ENCODE measurements around the gene CDON. TPM values are rescaled to one million over a fixed set of nuclear protein-coding genes. Genes with fewer than 3 reads are reported as not detected.

Gene CDON
- total RNA-seq, 4 donors from 2014 or later, result 1.0 to 2.0 (median 1.8) TPM

DNA sequence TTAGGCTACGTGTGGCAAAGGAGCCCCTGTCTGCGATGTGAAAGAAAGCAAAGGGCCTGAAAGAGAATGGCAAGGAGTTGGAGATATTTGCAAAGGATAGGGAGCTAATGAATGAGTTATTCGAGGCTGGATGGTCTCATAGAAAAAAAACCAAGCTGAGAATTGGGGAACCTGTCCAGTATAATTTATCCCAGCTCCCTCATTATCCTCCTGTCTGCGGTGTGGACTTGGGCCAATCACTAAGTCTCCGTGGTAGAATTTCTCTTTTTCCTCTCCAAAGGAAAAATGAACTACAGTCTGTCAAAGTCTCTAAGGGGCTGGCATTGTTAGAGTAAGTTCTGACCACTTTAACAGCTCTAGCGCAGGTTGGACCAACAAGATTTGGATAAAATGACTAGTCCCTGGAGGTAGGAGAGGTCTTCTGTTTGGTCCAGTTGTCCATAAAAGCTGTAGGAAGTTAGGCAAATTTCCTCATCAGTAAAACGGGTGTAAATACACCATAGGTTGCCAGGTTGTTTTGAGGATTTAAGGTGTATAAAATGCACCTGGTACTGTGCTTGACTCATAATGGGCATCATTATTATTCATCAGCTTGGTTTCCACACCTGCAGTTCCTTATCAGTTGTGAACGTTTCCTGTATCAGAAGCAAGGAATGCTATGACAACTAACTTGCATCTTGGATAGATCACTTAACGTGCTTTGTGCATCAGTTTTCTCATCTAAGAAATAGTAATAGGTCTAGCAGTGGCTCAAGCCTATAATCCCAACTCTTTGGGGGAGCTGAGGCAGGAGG is 10.3 kb upstream of the CDON start:
- Histone ChIP-seq H3K4me1 (no peaks in the 10 kb centered on the region), H3K9me3 (no peaks in the 10 kb centered on the region), H3K27ac (no peak overlapping the region), H3K36me3 (no peaks in the 10 kb centered on the region), H3K27me3 (no peaks in the 10 kb centered on the region), H3K4me3 (no peak overlapping the region)
- in situ Hi-C loops (cut with MboI; ENCODE audit: low sequenced_read_pairs in 4 of 4), result no loop called here
- ATAC-seq (no peak), DNase-seq (no peak)
- TF ChIP-seq, protein P1, sequence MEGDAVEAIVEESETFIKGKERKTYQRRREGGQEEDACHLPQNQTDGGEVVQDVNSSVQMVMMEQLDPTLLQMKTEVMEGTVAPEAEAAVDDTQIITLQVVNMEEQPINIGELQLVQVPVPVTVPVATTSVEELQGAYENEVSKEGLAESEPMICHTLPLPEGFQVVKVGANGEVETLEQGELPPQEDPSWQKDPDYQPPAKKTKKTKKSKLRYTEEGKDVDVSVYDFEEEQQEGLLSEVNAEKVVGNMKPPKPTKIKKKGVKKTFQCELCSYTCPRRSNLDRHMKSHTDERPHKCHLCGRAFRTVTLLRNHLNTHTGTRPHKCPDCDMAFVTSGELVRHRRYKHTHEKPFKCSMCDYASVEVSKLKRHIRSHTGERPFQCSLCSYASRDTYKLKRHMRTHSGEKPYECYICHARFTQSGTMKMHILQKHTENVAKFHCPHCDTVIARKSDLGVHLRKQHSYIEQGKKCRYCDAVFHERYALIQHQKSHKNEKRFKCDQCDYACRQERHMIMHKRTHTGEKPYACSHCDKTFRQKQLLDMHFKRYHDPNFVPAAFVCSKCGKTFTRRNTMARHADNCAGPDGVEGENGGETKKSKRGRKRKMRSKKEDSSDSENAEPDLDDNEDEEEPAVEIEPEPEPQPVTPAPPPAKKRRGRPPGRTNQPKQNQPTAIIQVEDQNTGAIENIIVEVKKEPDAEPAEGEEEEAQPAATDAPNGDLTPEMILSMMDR (IDR thresholded peaks at IDR 0.05 in 4 of 5, conservative IDR thresholded peaks at IDR 0.05 in 1 of 5), result no peak
- no peak for TF ChIP-seq POLR2A (IDR thresholded peaks at IDR 0.05)
- intact Hi-C loops (cut with DNase I; ENCODE audit: low total_unique reads), result no loop called here

GRCh38 chr11:126072141-126072741 is 9.6 kb upstream of the CDON start:
- Histone ChIP-seq H3K4me1 (no peaks in the 10 kb centered on the region), H3K36me3 (no peaks in the 10 kb centered on the region), H3K27ac (no peak overlapping the region), H3K4me3 (no peak overlapping the region), H3K27me3 (no peaks in the 10 kb centered on the region), H3K9me3 (no peaks in the 10 kb centered on the region)
- ATAC-seq (no peak), DNase-seq (no peak)
- TF ChIP-seq POLR2A (IDR thresholded peaks at IDR 0.05), result no peak
- TF ChIP-seq, protein P1 (IDR thresholded peaks at IDR 0.05 in 4 of 5, conservative IDR thresholded peaks at IDR 0.05 in 1 of 5), result no peak
- in situ Hi-C loops (cut with MboI; ENCODE audit: low sequenced_read_pairs in 4 of 4) (no loop called here), intact Hi-C loops (cut with DNase I; ENCODE audit: low total_unique reads) (no loop called here)

DNA sequence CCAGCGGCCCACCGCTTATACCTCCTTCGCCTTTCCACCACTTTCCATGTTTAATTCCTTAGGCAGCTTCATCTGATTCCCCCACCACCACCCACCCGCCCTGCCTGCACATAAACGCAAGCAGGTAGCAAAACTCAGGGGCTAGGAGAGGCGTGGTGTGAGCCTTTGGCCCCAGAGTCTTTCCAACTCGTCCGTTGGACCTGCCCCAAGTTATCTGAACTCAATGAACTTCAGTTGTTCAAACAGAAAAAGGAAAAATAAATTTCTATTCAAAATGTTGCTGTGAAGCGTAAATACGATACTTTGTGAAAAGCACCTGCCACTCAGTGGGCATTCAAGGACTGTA is 814 bp upstream of the CDON start:
- peak overlapping the region in 1 of 4 donors; percentile 34 for H3K27ac ChIP-seq
- no peak for ATAC-seq
- in situ Hi-C loops (cut with MboI; ENCODE audit: low sequenced_read_pairs in 4 of 4) (loop anchor here in 1 of 4 donors (10.0 kb wide), 1 partner anchor 131 kb away; no protein-coding TSS in a partner anchor), intact Hi-C loops (cut with DNase I; ENCODE audit: low total_unique reads) (loop anchor here (1.0 to 5.0 kb wide), 5 partner anchors 50 to 205 kb away; partner anchors contain the start of genes FAM118B, FOXRED1, HYLS1 and RPUSD4)
- no peaks in the 10 kb centered on the region for H3K36me3 ChIP-seq
- H3K9me3 ChIP-seq, result no peaks in the 10 kb centered on the region
- H3K4me1 ChIP-seq, result peaks cover 9 to 11% of the 10 kb centered on the region in 2 donors
- H3K4me3 ChIP-seq, result peak overlapping the region; percentile 65 to 84 (median 74)
- DNase-seq, result no peak
- TF ChIP-seq, protein P1 (IDR thresholded peaks at IDR 0.05 in 4 of 5, conservative IDR thresholded peaks at IDR 0.05 in 1 of 5), result no peak
- TF ChIP-seq POLR2A (IDR thresholded peaks at IDR 0.05), result no peak
- H3K27me3 ChIP-seq, result peaks cover 0 to 3% (median 0%) of the 10 kb centered on the region in 3 donors

GRCh38 chr11:126061707-126062678 is 673 bp downstream of the CDON start:
- peaks cover 0 to 14% (median 4%) of the 10 kb centered on the region in 3 donors for H3K27me3 ChIP-seq
- peak overlapping the region; percentile 65 to 84 (median 74) for H3K4me3 ChIP-seq
- TF ChIP-seq, protein P1 (IDR thresholded peaks at IDR 0.05 in 4 of 5, conservative IDR thresholded peaks at IDR 0.05 in 1 of 5), result peak in 2 of 5 experiments; percentile 24 to 37
- no peak for TF ChIP-seq POLR2A (IDR thresholded peaks at IDR 0.05)
- H3K27ac ChIP-seq, result peak overlapping the region; percentile 31 to 83 (median 68)
- no peaks in the 10 kb centered on the region for H3K36me3 ChIP-seq
- H3K9me3 ChIP-seq, result no peaks in the 10 kb centered on the region
- intact Hi-C loops (cut with DNase I; ENCODE audit: low total_unique reads) (loop anchor here (2.0 to 5.0 kb wide), 3 partner anchors 135 to 207 kb away; partner anchors contain the start of genes FAM118B, FOXRED1, RPUSD4 and SRPRA), in situ Hi-C loops (cut with MboI; ENCODE audit: low sequenced_read_pairs in 4 of 4) (loop anchor here in 1 of 4 donors (10.0 kb wide), 1 partner anchor 133 kb away; no protein-coding TSS in a partner anchor)
- ATAC-seq (no peak), DNase-seq (no peak)
- peaks cover 9 to 11% of the 10 kb centered on the region in 2 donors for H3K4me1 ChIP-seq

All from gastrocnemius medialis (tissue), 4 donors.